ENCODE results near the gene MTERF1.

MTERF1 gene

DNA sequence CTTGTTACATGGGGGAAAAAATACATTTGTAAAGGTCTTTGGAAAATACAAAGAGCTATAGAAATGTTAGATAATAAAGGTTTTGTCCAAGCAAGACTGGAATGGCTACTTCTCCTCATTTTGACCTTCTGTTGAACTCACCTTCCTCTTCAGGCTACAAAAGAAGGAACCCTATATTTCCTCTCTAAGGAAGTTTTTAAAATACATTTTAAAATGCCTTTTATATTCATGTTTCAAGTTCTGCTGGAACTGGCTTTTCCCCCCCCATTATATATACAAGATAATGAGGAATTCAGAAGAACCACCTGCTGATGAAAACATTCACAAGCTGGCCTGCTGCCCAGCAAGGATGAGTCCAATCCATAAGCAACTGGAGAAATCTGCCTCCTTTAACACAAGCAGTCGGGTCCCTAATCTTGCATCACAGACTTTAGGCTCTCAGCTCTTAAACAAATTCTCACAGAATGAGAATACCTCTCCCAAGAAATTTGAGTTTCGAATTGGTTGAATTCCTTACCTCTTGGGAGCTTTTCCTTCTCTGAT is 44.6 kb downstream of the MTERF1 start:
- DNase-seq (ENCODE audit: low read depth): no peak
- TF ChIP-seq, protein P1, sequence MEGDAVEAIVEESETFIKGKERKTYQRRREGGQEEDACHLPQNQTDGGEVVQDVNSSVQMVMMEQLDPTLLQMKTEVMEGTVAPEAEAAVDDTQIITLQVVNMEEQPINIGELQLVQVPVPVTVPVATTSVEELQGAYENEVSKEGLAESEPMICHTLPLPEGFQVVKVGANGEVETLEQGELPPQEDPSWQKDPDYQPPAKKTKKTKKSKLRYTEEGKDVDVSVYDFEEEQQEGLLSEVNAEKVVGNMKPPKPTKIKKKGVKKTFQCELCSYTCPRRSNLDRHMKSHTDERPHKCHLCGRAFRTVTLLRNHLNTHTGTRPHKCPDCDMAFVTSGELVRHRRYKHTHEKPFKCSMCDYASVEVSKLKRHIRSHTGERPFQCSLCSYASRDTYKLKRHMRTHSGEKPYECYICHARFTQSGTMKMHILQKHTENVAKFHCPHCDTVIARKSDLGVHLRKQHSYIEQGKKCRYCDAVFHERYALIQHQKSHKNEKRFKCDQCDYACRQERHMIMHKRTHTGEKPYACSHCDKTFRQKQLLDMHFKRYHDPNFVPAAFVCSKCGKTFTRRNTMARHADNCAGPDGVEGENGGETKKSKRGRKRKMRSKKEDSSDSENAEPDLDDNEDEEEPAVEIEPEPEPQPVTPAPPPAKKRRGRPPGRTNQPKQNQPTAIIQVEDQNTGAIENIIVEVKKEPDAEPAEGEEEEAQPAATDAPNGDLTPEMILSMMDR (IDR thresholded peaks at IDR 0.05; ENCODE audit: low read depth, low read length, missing control alignments): no peak
- in situ Hi-C loops (cut with HindIII; ENCODE audit: low sequenced_read_pairs): no loop called here
- no peak overlapping the region for H3K4me3 ChIP-seq (ENCODE audit: low read depth, low read length)

DNA sequence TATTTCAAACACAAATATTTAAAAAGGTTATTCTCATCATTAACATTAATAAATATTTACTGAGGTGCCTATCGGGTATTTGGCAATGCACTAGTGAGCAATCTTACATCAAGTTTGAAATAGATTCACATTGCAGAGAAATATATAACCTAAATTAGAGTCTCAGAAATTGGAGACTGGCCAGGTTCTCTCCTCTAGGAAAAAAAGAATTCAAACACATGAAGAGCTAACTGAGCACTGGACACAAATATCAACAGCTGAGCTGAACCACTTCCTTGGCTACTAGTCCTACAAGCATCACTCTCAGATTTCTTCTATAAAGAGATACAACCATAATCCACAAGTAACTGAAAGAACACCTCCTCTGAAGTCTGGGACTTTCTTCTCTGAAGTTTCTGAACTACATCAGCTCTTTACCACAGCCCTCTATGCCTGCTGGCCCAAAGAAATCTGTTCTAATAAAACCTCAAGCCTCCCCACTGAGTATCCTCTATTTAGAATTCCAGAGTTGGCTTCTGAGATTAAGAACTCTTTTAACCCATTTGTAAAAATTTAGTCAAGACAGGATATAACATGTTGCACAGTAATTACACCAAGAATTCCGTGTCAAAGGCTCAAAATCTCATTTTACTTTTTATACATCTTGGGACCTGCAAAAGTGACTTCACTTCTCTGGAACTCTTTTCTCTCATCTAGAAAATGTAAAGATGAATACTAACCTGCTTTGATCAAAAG is 45.2 kb downstream of the MTERF1 start:
- DNase-seq (ENCODE audit: low read depth): no peak
- TF ChIP-seq, protein P1 (IDR thresholded peaks at IDR 0.05; ENCODE audit: low read depth, low read length, missing control alignments): no peak
- in situ Hi-C loops (cut with HindIII; ENCODE audit: low sequenced_read_pairs): no loop called here
- no peak overlapping the region for H3K4me3 ChIP-seq (ENCODE audit: low read depth, low read length)

DNA sequence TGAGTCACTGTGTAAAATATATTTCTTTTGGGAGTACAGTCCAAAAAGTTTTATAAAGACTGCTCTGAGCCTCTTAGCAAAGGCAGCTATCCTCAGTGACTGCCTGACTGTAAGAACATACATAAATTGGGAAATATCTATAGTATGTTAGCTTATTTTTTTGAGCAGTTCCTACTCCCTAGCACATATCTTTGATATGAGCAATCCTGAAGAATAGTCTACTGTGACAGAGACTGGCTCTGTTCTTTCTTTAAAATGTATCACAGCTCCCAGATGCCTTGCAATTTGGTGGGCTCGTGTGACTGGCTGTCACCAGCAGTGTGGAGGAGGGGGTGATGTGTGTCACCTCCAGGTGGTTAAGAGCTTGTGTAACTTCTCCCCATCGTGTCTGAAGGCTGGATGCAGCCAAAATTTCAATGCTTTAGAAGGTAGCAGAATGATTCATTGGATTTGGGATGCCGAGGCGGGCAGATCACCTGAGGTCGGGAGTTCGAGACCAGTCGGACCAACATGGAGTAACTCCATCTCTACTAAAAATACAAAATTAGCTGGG is 47.9 kb downstream of the MTERF1 start:
- in situ Hi-C loops (cut with HindIII; ENCODE audit: low sequenced_read_pairs): no loop called here
- no peak overlapping the region for H3K4me3 ChIP-seq (ENCODE audit: low read depth, low read length)
- TF ChIP-seq, protein P1 (IDR thresholded peaks at IDR 0.05; ENCODE audit: low read depth, low read length, missing control alignments): no peak
- DNase-seq (ENCODE audit: low read depth): no peak

DNA sequence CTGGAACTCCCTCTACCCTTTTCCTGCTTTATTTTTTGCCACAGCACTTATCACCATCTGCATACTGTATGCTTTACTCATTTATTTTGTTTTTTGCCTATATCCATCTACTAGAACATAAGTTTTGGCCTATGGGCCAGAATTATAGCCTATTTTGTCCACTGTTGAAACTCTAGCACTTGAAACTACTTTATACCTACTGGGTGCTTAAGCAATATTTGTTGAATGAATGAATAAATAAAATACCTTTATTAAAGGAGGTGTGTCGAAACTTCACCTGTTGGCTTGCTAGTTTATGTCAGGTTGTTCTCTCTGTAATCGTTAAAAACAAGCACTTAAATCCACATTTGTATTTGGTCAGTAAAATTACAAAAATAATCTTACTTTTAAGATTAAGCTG is 53.3 kb downstream of the MTERF1 start:
- TF ChIP-seq, protein P1 (IDR thresholded peaks at IDR 0.05; ENCODE audit: low read depth, low read length, missing control alignments): no peak
- H3K4me3 ChIP-seq (ENCODE audit: low read depth, low read length): no peak overlapping the region
- in situ Hi-C loops (cut with HindIII; ENCODE audit: low sequenced_read_pairs): no loop called here
- no peak for DNase-seq (ENCODE audit: low read depth)

DNA sequence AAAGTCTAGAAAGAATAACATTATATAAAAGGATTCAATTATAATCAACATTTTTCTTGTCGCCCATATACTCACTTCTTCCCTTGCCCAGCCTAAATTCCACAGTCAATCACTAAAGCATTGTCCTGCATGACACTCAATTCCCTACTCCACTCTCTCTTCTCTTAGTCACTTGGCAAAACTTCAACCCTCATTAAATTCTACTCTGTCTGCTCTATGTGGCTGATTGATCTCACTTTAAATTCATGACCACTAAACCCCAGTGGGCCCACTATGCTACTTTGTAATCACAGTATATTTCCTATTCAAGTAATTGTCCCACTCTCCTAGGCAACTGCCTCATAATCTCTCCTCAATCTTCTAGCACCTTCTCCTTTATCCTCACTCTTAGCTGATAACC is 54.1 kb downstream of the MTERF1 start:
- in situ Hi-C loops (cut with HindIII; ENCODE audit: low sequenced_read_pairs): no loop called here
- TF ChIP-seq, protein P1 (IDR thresholded peaks at IDR 0.05; ENCODE audit: low read depth, low read length, missing control alignments): no peak
- no peak overlapping the region for H3K4me3 ChIP-seq (ENCODE audit: low read depth, low read length)
- DNase-seq (ENCODE audit: low read depth): no peak

DNA sequence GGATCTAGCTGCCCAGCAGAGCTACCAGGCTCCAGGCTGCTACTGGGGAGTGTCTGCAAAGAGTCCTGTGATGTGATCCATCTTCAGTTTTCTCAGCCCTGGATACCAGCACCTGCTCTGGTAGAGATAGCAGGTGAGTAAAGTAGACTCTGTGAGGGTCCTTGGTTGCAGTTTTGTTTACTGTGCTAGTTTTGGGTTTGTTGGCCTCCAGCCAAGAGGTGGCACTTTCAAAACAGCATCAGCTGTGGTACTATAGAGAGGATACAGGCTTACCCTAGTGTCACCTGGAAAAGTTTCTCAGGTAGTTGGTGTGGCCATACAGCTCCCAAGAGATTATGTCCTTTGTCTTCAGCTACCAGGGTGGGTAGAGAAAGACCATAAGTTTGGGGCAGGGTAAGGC is 56.3 kb downstream of the MTERF1 start:
- in situ Hi-C loops (cut with HindIII; ENCODE audit: low sequenced_read_pairs): no loop called here
- DNase-seq (ENCODE audit: low read depth): no peak
- no peak overlapping the region for H3K4me3 ChIP-seq (ENCODE audit: low read depth, low read length)
- TF ChIP-seq, protein P1 (IDR thresholded peaks at IDR 0.05; ENCODE audit: low read depth, low read length, missing control alignments): no peak
